K562 (cell line): ENCODE measurements around the gene CLCNKB. TPM values are rescaled to one million over a fixed set of nuclear protein-coding genes. Genes with fewer than 3 reads are reported as not detected.

Source experiments
- ATAC-seq: fragments of 200-7000 bp; cut with Tn5 transposase; 3 replicates; pipeline ENCODE4 v1.9.1; 2020; ENCODE audit warnings: moderate library complexity
- BruUV-seq: library from RNA; stranded (reverse); fragments of 400-500 nt; replicated peaks from 2 replicates; lab custom pipeline; 2021; lab: Mats Ljungman, UMichigan
- CTCF ChIA-PET: fragments of 300-600 bp; formaldehyde crosslinking; extraction: SDS; loops from one replicate; lab custom pipeline; 2021; ENCODE audit warnings: low intra/inter-chr PET ratio; lab: Yijun Ruan, JAX
- POLR2A ChIA-PET: fragments of 300-600, 350-650 bp; sonication (Branson Sonifier 250); formaldehyde crosslinking; extraction: SDS; loops from one replicate; lab custom pipeline; 2021; ENCODE audit warnings: antibody characterized with exemption, inconsistent platforms; lab: Yijun Ruan, JAX
- DNase-seq, 4 experiments: peaks; one replicate each; pipeline versions ENCODE4 v3.0.0 to v3.0.0-alpha.2; 2011 to 2018; ENCODE audit warnings: low spot score in 3 of 4, mixed read lengths in 3 of 4; ENCODE audit errors: extremely low read depth in 1 of 4
- FAIRE-seq: peaks from 2 replicates; lab custom pipeline; 2011; peaks lifted over from hg19 to GRCh38; lab: Jason Lieb, UNC
- H2AFZ ChIP-seq: 2 replicates; pipeline ENCODE4 v1.6.0; 2011; ENCODE audit warnings: low read depth, low read length, control low read depth, inconsistent platforms
- H3K27ac ChIP-seq: fragments of 200-600 bp; 3 replicates; pipeline ENCODE4 v1.8.0; 2011; ENCODE audit warnings: low read depth, mild to moderate bottlenecking, control low read depth, inconsistent platforms, low read length, moderate library complexity, mixed read lengths; ENCODE audit errors: extremely low read depth
- H3K27me3 ChIP-seq, 2 experiments: fragments of 300-600 bp in 1 of 2; 2 replicates in 1 of 2; 3 replicates in 1 of 2; pipeline versions ENCODE4 v1.6.0 to v1.8.0; 2011; ENCODE audit warnings: inconsistent platforms in 2 of 2, low read length in 2 of 2, mild to moderate bottlenecking in 1 of 2, mixed read lengths in 1 of 2, moderate library complexity in 1 of 2; ENCODE audit not compliant: control insufficient read depth in 2 of 2, insufficient read depth in 2 of 2
- H3K36me3 ChIP-seq: fragments of 300-600 bp; 3 replicates; pipeline ENCODE4 v1.8.0; 2011; ENCODE audit warnings: mild to moderate bottlenecking, low read length, inconsistent platforms; ENCODE audit not compliant: control insufficient read depth, insufficient read depth
- H3K4me1 ChIP-seq, 2 experiments: fragments of 200-600 bp in 1 of 2; replicated peaks in 1 of 2; 2 replicates in 1 of 2; 3 replicates in 1 of 2; pipeline versions ENCODE4 v1.5.1 to v1.8.0; 2011; ENCODE audit warnings: inconsistent platforms in 2 of 2, low read length in 2 of 2, mild to moderate bottlenecking in 1 of 2, mixed read lengths in 1 of 2, moderate library complexity in 1 of 2; ENCODE audit not compliant: control insufficient read depth in 2 of 2, insufficient read depth in 2 of 2
- H3K4me2 ChIP-seq: 2 replicates; pipeline ENCODE4 v1.6.1; 2011; ENCODE audit warnings: low read length, control low read depth, inconsistent platforms, mixed read lengths; ENCODE audit not compliant: insufficient read depth
- H3K4me3 ChIP-seq: fragments of 200-600 bp; sonication (generic), shearing (Covaris generic); 2 replicates; pipeline ENCODE4 v1.5.1; 2016; ENCODE audit warnings: control low read depth, inconsistent platforms
- H3K79me2 ChIP-seq: fragments of 200-600 bp; 3 replicates; pipeline ENCODE4 v1.8.0; 2011; ENCODE audit warnings: low read length, inconsistent platforms; ENCODE audit not compliant: control insufficient read depth, insufficient read depth
- H3K9ac ChIP-seq, 2 experiments: 2 replicates each; pipeline versions ENCODE4 v1.6.0 to v1.6.1; 2011; ENCODE audit warnings: low read depth in 2 of 2, low read length in 2 of 2, control low read depth in 1 of 2, inconsistent platforms in 1 of 2, mild to moderate bottlenecking in 1 of 2, mixed read lengths in 1 of 2; ENCODE audit not compliant: insufficient read depth in 1 of 2
- H3K9me1 ChIP-seq: one replicate; pipeline ENCODE4 v1.6.0; 2011; ENCODE audit warnings: inconsistent platforms, mild to moderate bottlenecking, low read length, moderate library complexity; ENCODE audit not compliant: control insufficient read depth, insufficient read depth
- H3K9me3 ChIP-seq: replicated peaks from 2 replicates; pipeline ENCODE4 v1.5.1; 2011; ENCODE audit warnings: low read depth, low read length, inconsistent platforms; ENCODE audit not compliant: control insufficient read depth, insufficient read depth
- H4K20me1 ChIP-seq: replicated peaks from 2 replicates; pipeline ENCODE4 v1.6.1; 2011; ENCODE audit warnings: low read length, inconsistent platforms, mixed read lengths; ENCODE audit not compliant: control insufficient read depth, insufficient read depth
- ARID4B ChIP-seq: sonication (generic); formaldehyde crosslinking; IDR thresholded peaks from 2 replicates; pipeline ENCODE4 v1.8.0; 2022; ENCODE audit warnings: mild to moderate bottlenecking, missing genetic modification reagents
- CTBP1 ChIP-seq: fragments of 450-650 bp; IDR thresholded peaks from 2 replicates; pipeline ENCODE4 v1.6.1; 2016; ENCODE audit warnings: borderline replicate concordance
- SRSF1 ChIP-seq: fragments of 200-400 bp; formaldehyde crosslinking; IDR thresholded peaks from 2 replicates; pipeline ENCODE4 v1.6.1; 2017; ENCODE audit warnings: mild to moderate bottlenecking, low read depth, low read length, moderate library complexity
- WGBS: fragments of 100-300 bp; shearing (Covaris generic); methylation state at CpG from one replicate; pipeline ENCODE4 v1.1.6; 2016; ENCODE audit warnings: low coverage, mixed read lengths; ENCODE audit not compliant: insufficient coverage; ENCODE audit errors: missing lambda C conversion rate; 5-methylcytosine and 5-hydroxymethylcytosine counted together
- in situ Hi-C: fragments of 300-500 bp; cut with MboI; formaldehyde crosslinking; loops from 4 replicates; pipeline ENCODE4 v1.15.0; 2018; ENCODE audit warnings: inconsistent platforms, mixed read lengths
- intact Hi-C: fragments of 100-400 bp; cut with micrococcal nuclease; formaldehyde crosslinking; loops from 2 replicates; pipeline ENCODE4 v1.14.2; 2022
- polyA plus RNA-seq, 8 experiments: library from polyadenylated mRNA; depleted of rRNA in 4 of 8; stranded (reverse) in 5 of 8; unstranded in 3 of 8; fragments of >200 nt; fragmentation: Nextera tagmentation in 2 of 8; fragmentation: Illumina TruSeq in 1 of 8; extraction: Ambion mirVana in 2 of 8; extraction: Trizol in 1 of 8; gene quantifications; 2 replicates each; pipeline versions ENCODE4 v1.2.1 to v1.2.3, GENCODE V29; 2011 to 2014; ENCODE audit warnings: inconsistent platforms in 1 of 8, missing spikeins in 1 of 8
- total RNA-seq, 7 experiments: library from RNA; depleted of rRNA in 6 of 7; stranded (reverse); fragments of >200 nt in 6 of 7; fragmentation: Illumina TruSeq in 2 of 7; extraction: Trizol in 2 of 7; gene quantifications; 2 replicates each; pipeline versions ENCODE4 v1.2.1 to v1.2.3, GENCODE V29; 2011 to 2021; ENCODE audit warnings: low replicate concordance in 1 of 7
- TF ChIP-seq, protein P1 (sequence below): sonication (generic); formaldehyde crosslinking; IDR thresholded peaks from 2 replicates; pipeline ENCODE4 v1.8.0; 2022; ENCODE audit warnings: mild to moderate bottlenecking, low read depth, missing genetic modification reagents

The CLCNKB gene
- total and polyA plus RNA-seq, 9 of the 15 experiments (the other 6 are each of a cell fraction or from before 2014, with no cell fraction given): 0.08 to 1.7 (median 0.64) TPM

DNA sequence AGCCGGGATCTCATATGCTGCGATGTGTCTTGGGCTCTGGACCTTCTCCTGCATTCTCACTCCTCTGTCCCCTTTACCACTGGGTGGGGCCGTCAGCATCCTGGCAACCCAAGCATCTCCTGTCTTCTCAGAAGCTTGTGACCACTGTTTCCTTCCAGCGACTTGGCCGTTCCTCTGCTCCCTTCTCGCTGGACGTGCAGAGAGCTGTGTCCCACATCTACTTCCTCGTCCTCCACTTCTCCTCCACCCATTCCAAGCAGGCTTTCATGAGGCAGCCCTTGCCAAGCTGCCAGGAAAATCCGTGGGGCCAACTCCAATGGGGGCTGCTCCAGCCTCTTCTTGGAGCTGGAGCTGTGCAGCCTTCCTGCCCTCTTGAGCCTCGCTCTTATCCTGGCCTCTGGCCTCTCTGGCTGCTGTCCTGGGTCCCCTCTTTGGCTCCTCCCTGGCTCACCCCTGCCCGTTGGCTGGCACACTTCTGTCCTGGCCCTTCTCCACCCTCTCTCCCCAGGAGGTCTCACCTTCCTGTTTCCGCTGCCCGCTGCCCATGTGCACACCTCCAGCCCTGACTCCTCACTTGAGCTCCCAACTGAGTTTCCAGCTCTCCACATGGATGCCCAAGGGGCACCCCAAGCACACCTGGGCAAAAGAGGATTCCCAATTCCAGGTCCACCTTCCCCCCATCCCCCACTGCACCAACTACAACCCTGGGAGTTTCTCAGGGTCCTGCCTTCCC is 21.1 kb downstream of the CLCNKB start:
- Histone ChIP-seq H3K36me3 (no peaks in the 10 kb centered on the region), H3K79me2 (no peaks in the 10 kb centered on the region), H3K27me3 (peaks cover 17 to 69% of the 10 kb centered on the region in 2 experiments), H3K4me3 (no peak overlapping the region), H4K20me1 (peaks cover 10% of the 10 kb centered on the region; the same call in 1 of the 2 replicates), H3K27ac (no peak overlapping the region), H3K4me1 (peaks cover 0 to 17% of the 10 kb centered on the region in 2 experiments; a peak in 2 of 5 replicates), H2AFZ (no peak overlapping the region), H3K9me1 (no peaks in the 10 kb centered on the region), H3K9ac (no peak overlapping the region), H3K9me3 (no peaks in the 10 kb centered on the region), H3K4me2 (no peak overlapping the region)
- ChIA-PET POLR2A (interaction anchor here (0.5 to 1.0 kb wide), 5 partner anchors 8 to 329 kb away, joined by 3 to 4 read pairs (median 3); partner anchors contain the start of genes CLCNKB and FAM131C), CTCF (no interaction called here)
- DNase-seq (no peak), FAIRE-seq (no peak), ATAC-seq (no peak)
- intact Hi-C loops: no loop called here
- 2% methylated on average over 13 of the region's 13 CpGs for WGBS
- BruUV-seq: no TSS peak
- 0 out of 2 replicates have a peak, but pooled peaks have one; percentile 34 for TF ChIP-seq ARID4B (CRISPR knock-in tag)
- peak; percentile 51; the same call in 1 of the 2 replicates for TF ChIP-seq CTBP1
- TF ChIP-seq, protein P1, sequence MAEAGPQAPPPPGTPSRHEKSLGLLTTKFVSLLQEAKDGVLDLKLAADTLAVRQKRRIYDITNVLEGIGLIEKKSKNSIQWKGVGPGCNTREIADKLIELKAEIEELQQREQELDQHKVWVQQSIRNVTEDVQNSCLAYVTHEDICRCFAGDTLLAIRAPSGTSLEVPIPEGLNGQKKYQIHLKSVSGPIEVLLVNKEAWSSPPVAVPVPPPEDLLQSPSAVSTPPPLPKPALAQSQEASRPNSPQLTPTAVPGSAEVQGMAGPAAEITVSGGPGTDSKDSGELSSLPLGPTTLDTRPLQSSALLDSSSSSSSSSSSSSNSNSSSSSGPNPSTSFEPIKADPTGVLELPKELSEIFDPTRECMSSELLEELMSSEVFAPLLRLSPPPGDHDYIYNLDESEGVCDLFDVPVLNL (CRISPR knock-in tag): no peak
- no peak for TF ChIP-seq SRSF1
- in situ Hi-C loops: loop anchor here (10.0 kb wide), 1 partner anchor 50 kb away; the partner anchor contains the start of gene HSPB7
